ENCODE results near the gene GLI3.

Gene GLI3

DNA sequence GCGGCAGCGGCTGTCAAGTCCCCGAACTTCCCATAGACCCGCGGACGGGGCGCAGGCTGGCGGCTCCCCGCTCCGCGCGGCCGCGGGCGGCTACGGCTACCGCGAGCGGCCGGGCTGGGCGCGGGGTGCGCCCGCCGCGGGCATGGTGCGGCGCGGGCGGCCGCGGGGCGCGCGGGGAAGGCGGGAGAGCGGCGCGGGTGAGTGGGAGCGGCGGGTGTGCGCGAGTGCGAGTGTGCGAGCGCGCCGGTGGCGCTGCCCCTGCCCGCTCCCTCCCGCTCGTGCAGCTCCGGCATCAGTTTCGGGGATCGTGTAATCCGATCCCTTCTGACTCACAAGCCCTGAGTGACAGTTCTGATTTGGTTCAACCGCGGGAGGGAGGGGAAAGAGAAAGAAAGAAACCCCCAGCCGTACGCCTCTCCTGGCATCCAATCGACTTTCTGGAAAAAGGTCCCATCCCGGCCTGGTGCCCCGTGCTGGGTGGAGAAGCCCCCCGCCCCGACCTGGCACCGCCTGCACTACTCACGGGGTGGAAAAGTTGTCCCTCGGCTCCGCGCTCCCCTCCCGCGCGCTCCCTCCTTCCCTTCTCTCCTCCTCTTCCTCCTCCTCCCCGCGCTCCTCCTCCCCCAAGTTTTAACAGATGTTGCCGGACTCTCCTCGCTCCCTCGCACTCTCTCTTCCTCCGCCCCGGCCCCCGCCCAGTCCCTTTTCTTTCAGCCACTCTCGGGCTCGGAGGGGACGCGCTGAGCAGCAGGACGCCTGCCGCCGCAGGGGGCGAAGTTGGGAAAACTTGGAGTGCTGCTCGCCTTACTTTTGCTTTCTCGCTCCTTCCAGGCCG lies at the start of gene GLI3 (continued):
- TF ChIP-seq, protein P1, sequence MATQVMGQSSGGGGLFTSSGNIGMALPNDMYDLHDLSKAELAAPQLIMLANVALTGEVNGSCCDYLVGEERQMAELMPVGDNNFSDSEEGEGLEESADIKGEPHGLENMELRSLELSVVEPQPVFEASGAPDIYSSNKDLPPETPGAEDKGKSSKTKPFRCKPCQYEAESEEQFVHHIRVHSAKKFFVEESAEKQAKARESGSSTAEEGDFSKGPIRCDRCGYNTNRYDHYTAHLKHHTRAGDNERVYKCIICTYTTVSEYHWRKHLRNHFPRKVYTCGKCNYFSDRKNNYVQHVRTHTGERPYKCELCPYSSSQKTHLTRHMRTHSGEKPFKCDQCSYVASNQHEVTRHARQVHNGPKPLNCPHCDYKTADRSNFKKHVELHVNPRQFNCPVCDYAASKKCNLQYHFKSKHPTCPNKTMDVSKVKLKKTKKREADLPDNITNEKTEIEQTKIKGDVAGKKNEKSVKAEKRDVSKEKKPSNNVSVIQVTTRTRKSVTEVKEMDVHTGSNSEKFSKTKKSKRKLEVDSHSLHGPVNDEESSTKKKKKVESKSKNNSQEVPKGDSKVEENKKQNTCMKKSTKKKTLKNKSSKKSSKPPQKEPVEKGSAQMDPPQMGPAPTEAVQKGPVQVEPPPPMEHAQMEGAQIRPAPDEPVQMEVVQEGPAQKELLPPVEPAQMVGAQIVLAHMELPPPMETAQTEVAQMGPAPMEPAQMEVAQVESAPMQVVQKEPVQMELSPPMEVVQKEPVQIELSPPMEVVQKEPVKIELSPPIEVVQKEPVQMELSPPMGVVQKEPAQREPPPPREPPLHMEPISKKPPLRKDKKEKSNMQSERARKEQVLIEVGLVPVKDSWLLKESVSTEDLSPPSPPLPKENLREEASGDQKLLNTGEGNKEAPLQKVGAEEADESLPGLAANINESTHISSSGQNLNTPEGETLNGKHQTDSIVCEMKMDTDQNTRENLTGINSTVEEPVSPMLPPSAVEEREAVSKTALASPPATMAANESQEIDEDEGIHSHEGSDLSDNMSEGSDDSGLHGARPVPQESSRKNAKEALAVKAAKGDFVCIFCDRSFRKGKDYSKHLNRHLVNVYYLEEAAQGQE (tag by site-specific recombination; IDR thresholded peaks at IDR 0.05) = 0 out of 2 replicates have a peak, but pooled peaks have one; percentile 23
- no peak; the same call in 1 of the 2 replicates for TF ChIP-seq ZNF391 (tag by site-specific recombination; IDR thresholded peaks at IDR 0.05; ENCODE audit: borderline replicate concordance, low read depth)
- TF ChIP-seq, protein P2, sequence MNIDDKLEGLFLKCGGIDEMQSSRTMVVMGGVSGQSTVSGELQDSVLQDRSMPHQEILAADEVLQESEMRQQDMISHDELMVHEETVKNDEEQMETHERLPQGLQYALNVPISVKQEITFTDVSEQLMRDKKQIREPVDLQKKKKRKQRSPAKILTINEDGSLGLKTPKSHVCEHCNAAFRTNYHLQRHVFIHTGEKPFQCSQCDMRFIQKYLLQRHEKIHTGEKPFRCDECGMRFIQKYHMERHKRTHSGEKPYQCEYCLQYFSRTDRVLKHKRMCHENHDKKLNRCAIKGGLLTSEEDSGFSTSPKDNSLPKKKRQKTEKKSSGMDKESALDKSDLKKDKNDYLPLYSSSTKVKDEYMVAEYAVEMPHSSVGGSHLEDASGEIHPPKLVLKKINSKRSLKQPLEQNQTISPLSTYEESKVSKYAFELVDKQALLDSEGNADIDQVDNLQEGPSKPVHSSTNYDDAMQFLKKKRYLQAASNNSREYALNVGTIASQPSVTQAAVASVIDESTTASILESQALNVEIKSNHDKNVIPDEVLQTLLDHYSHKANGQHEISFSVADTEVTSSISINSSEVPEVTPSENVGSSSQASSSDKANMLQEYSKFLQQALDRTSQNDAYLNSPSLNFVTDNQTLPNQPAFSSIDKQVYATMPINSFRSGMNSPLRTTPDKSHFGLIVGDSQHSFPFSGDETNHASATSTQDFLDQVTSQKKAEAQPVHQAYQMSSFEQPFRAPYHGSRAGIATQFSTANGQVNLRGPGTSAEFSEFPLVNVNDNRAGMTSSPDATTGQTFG (tag by site-specific recombination; IDR thresholded peaks at IDR 0.05; ENCODE audit: borderline replicate concordance) = no peak
- TF ChIP-seq, protein P3, sequence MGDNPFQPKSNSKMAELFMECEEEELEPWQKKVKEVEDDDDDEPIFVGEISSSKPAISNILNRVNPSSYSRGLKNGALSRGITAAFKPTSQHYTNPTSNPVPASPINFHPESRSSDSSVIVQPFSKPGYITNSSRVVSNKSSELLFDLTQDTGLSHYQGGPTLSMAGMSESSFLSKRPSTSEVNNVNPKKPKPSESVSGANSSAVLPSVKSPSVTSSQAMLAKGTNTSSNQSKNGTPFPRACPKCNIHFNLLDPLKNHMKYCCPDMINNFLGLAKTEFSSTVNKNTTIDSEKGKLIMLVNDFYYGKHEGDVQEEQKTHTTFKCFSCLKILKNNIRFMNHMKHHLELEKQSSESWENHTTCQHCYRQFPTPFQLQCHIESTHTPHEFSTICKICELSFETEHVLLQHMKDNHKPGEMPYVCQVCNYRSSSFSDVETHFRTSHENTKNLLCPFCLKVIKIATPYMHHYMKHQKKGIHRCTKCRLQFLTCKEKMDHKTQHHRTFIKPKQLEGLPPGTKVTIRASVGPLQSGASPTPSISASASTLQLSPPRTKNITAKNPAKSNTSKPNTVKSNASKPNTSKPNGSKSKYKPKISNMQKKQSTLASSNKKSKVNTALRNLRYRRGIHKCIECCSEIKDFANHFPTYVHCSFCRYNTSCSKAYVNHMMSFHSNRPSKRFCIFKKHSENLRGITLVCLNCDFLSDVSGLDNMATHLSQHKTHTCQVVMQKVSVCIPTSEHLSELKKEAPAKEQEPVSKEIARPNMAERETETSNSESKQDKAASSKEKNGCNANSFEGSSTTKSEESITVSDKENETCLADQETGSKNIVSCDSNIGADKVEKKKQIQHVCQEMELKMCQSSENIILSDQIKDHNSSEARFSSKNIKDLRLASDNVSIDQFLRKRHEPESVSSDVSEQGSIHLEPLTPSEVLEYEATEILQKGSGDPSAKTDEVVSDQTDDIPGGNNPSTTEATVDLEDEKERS (tag by site-specific recombination; IDR thresholded peaks at IDR 0.05) = no peak
- peak; percentile 62; the same call in 1 of the 2 replicates for TF ChIP-seq ZBTB20 (tag by site-specific recombination; IDR thresholded peaks at IDR 0.05)
- TF ChIP-seq, protein P4, sequence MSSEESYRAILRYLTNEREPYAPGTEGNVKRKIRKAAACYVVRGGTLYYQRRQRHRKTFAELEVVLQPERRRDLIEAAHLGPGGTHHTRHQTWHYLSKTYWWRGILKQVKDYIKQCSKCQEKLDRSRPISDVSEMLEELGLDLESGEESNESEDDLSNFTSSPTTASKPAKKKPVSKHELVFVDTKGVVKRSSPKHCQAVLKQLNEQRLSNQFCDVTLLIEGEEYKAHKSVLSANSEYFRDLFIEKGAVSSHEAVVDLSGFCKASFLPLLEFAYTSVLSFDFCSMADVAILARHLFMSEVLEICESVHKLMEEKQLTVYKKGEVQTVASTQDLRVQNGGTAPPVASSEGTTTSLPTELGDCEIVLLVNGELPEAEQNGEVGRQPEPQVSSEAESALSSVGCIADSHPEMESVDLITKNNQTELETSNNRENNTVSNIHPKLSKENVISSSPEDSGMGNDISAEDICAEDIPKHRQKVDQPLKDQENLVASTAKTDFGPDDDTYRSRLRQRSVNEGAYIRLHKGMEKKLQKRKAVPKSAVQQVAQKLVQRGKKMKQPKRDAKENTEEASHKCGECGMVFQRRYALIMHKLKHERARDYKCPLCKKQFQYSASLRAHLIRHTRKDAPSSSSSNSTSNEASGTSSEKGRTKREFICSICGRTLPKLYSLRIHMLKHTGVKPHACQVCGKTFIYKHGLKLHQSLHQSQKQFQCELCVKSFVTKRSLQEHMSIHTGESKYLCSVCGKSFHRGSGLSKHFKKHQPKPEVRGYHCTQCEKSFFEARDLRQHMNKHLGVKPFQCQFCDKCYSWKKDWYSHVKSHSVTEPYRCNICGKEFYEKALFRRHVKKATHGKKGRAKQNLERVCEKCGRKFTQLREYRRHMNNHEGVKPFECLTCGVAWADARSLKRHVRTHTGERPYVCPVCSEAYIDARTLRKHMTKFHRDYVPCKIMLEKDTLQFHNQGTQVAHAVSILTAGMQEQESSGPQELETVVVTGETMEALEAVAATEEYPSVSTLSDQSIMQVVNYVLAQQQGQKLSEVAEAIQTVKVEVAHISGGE (tag by site-specific recombination; conservative IDR thresholded peaks at IDR 0.05; ENCODE audit: low read depth) = peak; percentile 67
- TF ChIP-seq TCF7L2 (IDR thresholded peaks at IDR 0.05; ENCODE audit: borderline replicate concordance, low read depth, low read length) = no peak; the same call in 1 of the 2 replicates
- TF ChIP-seq, protein P5, sequence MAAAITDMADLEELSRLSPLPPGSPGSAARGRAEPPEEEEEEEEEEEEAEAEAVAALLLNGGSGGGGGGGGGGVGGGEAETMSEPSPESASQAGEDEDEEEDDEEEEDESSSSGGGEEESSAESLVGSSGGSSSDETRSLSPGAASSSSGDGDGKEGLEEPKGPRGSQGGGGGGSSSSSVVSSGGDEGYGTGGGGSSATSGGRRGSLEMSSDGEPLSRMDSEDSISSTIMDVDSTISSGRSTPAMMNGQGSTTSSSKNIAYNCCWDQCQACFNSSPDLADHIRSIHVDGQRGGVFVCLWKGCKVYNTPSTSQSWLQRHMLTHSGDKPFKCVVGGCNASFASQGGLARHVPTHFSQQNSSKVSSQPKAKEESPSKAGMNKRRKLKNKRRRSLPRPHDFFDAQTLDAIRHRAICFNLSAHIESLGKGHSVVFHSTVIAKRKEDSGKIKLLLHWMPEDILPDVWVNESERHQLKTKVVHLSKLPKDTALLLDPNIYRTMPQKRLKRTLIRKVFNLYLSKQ (tag by site-specific recombination; IDR thresholded peaks at IDR 0.05; ENCODE audit: borderline replicate concordance) = no peak
- TF ChIP-seq GFI1B (tag by site-specific recombination; IDR thresholded peaks at IDR 0.05) = peak; percentile 83
- peak; percentile 77; the same call in 1 of the 2 replicates for TF ChIP-seq ZNF561 (tag by site-specific recombination; IDR thresholded peaks at IDR 0.05; ENCODE audit: borderline replicate concordance)
- TF ChIP-seq, protein P6, sequence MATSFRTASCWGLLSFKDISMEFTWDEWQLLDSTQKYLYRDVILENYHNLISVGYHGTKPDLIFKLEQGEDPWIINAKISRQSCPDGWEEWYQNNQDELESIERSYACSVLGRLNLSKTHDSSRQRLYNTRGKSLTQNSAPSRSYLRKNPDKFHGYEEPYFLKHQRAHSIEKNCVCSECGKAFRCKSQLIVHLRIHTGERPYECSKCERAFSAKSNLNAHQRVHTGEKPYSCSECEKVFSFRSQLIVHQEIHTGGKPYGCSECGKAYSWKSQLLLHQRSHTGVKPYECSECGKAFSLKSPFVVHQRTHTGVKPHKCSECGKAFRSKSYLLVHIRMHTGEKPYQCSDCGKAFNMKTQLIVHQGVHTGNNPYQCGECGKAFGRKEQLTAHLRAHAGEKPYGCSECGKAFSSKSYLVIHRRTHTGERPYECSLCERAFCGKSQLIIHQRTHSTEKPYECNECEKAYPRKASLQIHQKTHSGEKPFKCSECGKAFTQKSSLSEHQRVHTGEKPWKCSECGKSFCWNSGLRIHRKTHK (tag by site-specific recombination; IDR thresholded peaks at IDR 0.05) = no peak
- TF ChIP-seq ZNF501 (tag by site-specific recombination; IDR thresholded peaks at IDR 0.05) = peak; percentile 86
- TF ChIP-seq ZNF558 (tag by site-specific recombination; IDR thresholded peaks at IDR 0.05) = peak; percentile 33; the same call in 1 of the 2 replicates
- TF ChIP-seq MEIS1 (CRISPR knock-in tag; IDR thresholded peaks at IDR 0.05; ENCODE audit: borderline replicate concordance) = no peak
- TF ChIP-seq, protein P7, sequence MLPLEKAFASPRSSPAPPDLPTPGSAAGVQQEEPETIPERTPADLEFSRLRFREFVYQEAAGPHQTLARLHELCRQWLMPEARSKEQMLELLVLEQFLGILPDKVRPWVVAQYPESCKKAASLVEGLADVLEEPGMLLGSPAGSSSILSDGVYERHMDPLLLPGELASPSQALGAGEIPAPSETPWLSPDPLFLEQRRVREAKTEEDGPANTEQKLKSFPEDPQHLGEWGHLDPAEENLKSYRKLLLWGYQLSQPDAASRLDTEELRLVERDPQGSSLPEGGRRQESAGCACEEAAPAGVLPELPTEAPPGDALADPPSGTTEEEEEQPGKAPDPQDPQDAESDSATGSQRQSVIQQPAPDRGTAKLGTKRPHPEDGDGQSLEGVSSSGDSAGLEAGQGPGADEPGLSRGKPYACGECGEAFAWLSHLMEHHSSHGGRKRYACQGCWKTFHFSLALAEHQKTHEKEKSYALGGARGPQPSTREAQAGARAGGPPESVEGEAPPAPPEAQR (tag by site-specific recombination; IDR thresholded peaks at IDR 0.05) = no peak
- TF ChIP-seq OVOL3 (tag by site-specific recombination; IDR thresholded peaks at IDR 0.05) = no peak
- TF ChIP-seq MZF1 (tag by site-specific recombination; IDR thresholded peaks at IDR 0.05; ENCODE audit: borderline replicate concordance) = peak; percentile 97
- no peak for TF ChIP-seq ZNF701 (tag by site-specific recombination; IDR thresholded peaks at IDR 0.05)
- TF ChIP-seq ZBTB7A (tag by site-specific recombination; IDR thresholded peaks at IDR 0.05; ENCODE audit: low read depth) = peak; percentile 79
